SU-DHL-6 (cell line): ENCODE results near the gene OAF.

Source experiments
- H2AFZ ChIP-seq: fragments of 200-600 bp; sonication (generic); 2 replicates; pipeline ENCODE4 v1.6.1; 2014; ENCODE audit warnings: low read depth, mild to moderate bottlenecking, moderate library complexity, mixed read lengths, antibody characterized with exemption, low read length; ENCODE audit not compliant: severe bottlenecking
- H3F3A ChIP-seq: fragments of 200-600 bp; shearing (Covaris generic); 2 replicates; pipeline ENCODE4 v1.6.0; 2016; ENCODE audit warnings: antibody characterized with exemption, mild to moderate bottlenecking; ENCODE audit not compliant: insufficient read depth
- H3K27ac ChIP-seq: fragments of 200-600 bp; sonication (generic); 2 replicates; pipeline ENCODE4 v1.5.1; 2016; ENCODE audit warnings: low read depth, mild to moderate bottlenecking, low read length, moderate library complexity, mixed read lengths
- H3K27me3 ChIP-seq: fragments of 200-600 bp; sonication (generic), shearing (Covaris generic); 2 replicates; pipeline ENCODE4 v1.6.0; 2014; ENCODE audit warnings: mild to moderate bottlenecking, low read length
- H3K36me3 ChIP-seq: fragments of 200-600 bp; sonication (generic); 2 replicates; pipeline ENCODE4 v1.6.1; 2014; ENCODE audit warnings: mild to moderate bottlenecking, low read length, mixed read lengths
- H3K4me2 ChIP-seq: fragments of 300-600, 200-600 bp; shearing (Covaris generic), sonication (generic); 2 replicates; pipeline ENCODE4 v1.6.0; 2014; ENCODE audit warnings: low read length, low read depth, mild to moderate bottlenecking; ENCODE audit not compliant: poor library complexity, severe bottlenecking
- H3K4me3 ChIP-seq: fragments of 200-600 bp; sonication (generic); 2 replicates; pipeline ENCODE4 v1.5.1; 2014; ENCODE audit warnings: antibody characterized with exemption, low read length, mild to moderate bottlenecking, mixed read lengths; ENCODE audit not compliant: insufficient read depth, poor library complexity, severe bottlenecking
- H3K79me2 ChIP-seq: fragments of 200-600 bp; sonication (generic); 2 replicates; pipeline ENCODE4 v1.6.1; 2014; ENCODE audit warnings: mild to moderate bottlenecking, low read length, moderate library complexity; ENCODE audit not compliant: insufficient read depth
- H3K9ac ChIP-seq: fragments of 200-600 bp; sonication (generic); 2 replicates; pipeline ENCODE4 v1.7.0; 2014; ENCODE audit warnings: mild to moderate bottlenecking, low read length
- H3K9me2 ChIP-seq: fragments of 200-600 bp; sonication (generic); replicated peaks from 2 replicates; pipeline ENCODE4 v1.6.1; 2014; ENCODE audit warnings: low read length; ENCODE audit not compliant: insufficient read depth
- H3K9me3 ChIP-seq: fragments of 200-600 bp; sonication (generic); 2 replicates; pipeline ENCODE4 v1.6.1; 2014; ENCODE audit warnings: low read length, mixed read lengths; ENCODE audit not compliant: insufficient read depth
- H4K20me1 ChIP-seq: fragments of 200-600 bp; sonication (generic); 2 replicates; pipeline ENCODE4 v1.6.1; 2014; ENCODE audit warnings: low read depth, mild to moderate bottlenecking, antibody characterized with exemption, low read length, moderate library complexity, mixed read lengths
- CTCF ChIP-seq: fragments of 200-600 bp; sonication (generic); IDR thresholded peaks from one replicate; pipeline ENCODE4 v1.5.1; 2017; ENCODE audit warnings: antibody characterized with exemption, mild to moderate bottlenecking, low read length, moderate library complexity; ENCODE audit not compliant: insufficient read depth, poor library complexity, severe bottlenecking
- EZH2phosphoT487 ChIP-seq: fragments of 200-600 bp; sonication (generic), shearing (Covaris generic); conservative IDR thresholded peaks from 2 replicates; pipeline ENCODE4 v1.6.1; 2018; ENCODE audit warnings: mild to moderate bottlenecking, antibody characterized with exemption, low read length, moderate library complexity, mixed read lengths

Gene OAF

GRCh38 chr11:120226714-120227113, 15.9 kb downstream of the OAF start:
- Histone ChIP-seq H4K20me1 (no peaks in the 10 kb centered on the region), H3K27me3 (no peaks in the 10 kb centered on the region)

GRCh38 chr11:120227228-120227852, 16.5 kb downstream of the OAF start:
- Histone ChIP-seq H3K4me3 (no peak overlapping the region), H3K27me3 (no peaks in the 10 kb centered on the region)

More at GRCh38 chr11:120226714-120227113, 15.9 kb downstream of the OAF start:
- Histone ChIP-seq H3K9ac (no peak overlapping the region), H3K4me2 (no peak overlapping the region), H2AFZ (no peak overlapping the region), H3K79me2 (no peaks in the 10 kb centered on the region), H3K36me3 (no peaks in the 10 kb centered on the region), H3K9me2 (no peaks in the 10 kb centered on the region), H3K27ac (no peak overlapping the region), H3F3A (no peaks in the 10 kb centered on the region), H3K4me3 (no peak overlapping the region), H3K9me3 (no peaks in the 10 kb centered on the region)
- TF ChIP-seq CTCF (no peak), EZH2phosphoT487 (no peak)

GRCh38 chr11:120228794-120229384, 18.1 kb downstream of the OAF start:
- Histone ChIP-seq H3K27me3 (no peaks in the 10 kb centered on the region), H3K36me3 (no peaks in the 10 kb centered on the region), H3K9ac (no peak overlapping the region), H3K9me3 (no peaks in the 10 kb centered on the region), H3F3A (no peaks in the 10 kb centered on the region), H3K79me2 (no peaks in the 10 kb centered on the region), H2AFZ (no peak overlapping the region), H3K4me3 (no peak overlapping the region), H3K27ac (no peak overlapping the region), H4K20me1 (no peaks in the 10 kb centered on the region), H3K4me2 (no peak overlapping the region), H3K9me2 (no peaks in the 10 kb centered on the region)
- TF ChIP-seq EZH2phosphoT487: no peak
- peak; percentile 19 for TF ChIP-seq CTCF

More at GRCh38 chr11:120227228-120227852, 16.5 kb downstream of the OAF start:
- Histone ChIP-seq H3K9me2 (no peaks in the 10 kb centered on the region), H3K9ac (no peak overlapping the region), H3K9me3 (no peaks in the 10 kb centered on the region), H3K4me2 (no peak overlapping the region), H3K79me2 (no peaks in the 10 kb centered on the region), H3K27ac (no peak overlapping the region), H4K20me1 (no peaks in the 10 kb centered on the region), H3K36me3 (no peaks in the 10 kb centered on the region), H2AFZ (no peak overlapping the region), H3F3A (no peaks in the 10 kb centered on the region)
- TF ChIP-seq EZH2phosphoT487 (no peak), CTCF (no peak)
